HuH-7.5 (cell line): ENCODE data around the gene GRAP2.
"Not testable (repeated sequence)": the region's sequence is repeated elsewhere in the genome, so short reads cannot be mapped to it uniquely, and the experiment has no call there.

ENCODE experiments used
- DNase-seq: peaks from one replicate; pipeline ENCODE4 v3.0.0; 2011; ENCODE audit warnings: low spot score

The GRAP2 gene

DNA sequence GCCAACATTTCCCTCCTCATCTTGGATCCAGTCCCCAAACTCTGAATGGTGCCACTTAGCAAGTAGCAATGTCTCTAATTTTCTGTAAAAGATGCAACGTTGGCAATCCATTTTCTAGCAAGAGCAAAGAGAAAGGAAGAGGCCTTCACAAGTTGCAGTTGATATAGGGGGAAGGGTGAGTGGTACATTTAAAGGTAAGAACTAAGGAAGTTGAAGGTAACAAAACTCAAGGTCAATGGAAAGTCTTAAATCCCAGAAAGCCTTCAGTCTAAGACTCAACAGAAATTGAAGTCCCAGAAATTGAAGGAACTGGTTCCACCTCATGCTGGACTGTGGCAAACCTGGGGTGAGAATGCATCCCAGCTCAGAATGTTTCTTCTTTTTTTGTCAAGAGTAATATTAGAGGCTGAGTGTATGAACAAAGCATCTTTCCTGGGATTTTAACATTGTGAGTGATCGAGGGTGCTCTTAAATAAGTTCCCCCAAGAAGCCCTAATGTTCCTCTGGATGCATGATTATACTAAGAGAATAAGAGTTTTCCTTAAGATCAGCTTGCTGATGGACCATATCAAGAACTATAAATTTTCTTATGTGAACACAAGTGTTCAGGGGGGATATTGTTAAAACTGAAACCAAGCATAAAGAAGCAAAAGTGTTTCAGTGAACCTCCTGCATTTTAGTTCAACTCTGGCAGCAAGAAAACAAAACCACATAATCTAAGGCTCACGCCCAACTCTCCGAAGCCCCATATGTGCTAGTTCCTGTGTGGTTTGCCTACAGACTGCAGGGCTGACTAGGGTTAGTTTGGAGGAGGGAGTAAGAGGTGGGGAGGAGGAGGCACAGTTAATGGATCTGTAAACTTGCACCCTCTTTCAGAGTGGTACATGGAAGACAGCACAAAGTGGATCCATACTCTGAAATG, at the start of gene GRAP2:
GRAP2 (plus strand) TSS at position 779 of the 922 bp plus-strand sequence. CDS start 46,023 bp downstream, outside the sequence.
- no peak for DNase-seq

DNA sequence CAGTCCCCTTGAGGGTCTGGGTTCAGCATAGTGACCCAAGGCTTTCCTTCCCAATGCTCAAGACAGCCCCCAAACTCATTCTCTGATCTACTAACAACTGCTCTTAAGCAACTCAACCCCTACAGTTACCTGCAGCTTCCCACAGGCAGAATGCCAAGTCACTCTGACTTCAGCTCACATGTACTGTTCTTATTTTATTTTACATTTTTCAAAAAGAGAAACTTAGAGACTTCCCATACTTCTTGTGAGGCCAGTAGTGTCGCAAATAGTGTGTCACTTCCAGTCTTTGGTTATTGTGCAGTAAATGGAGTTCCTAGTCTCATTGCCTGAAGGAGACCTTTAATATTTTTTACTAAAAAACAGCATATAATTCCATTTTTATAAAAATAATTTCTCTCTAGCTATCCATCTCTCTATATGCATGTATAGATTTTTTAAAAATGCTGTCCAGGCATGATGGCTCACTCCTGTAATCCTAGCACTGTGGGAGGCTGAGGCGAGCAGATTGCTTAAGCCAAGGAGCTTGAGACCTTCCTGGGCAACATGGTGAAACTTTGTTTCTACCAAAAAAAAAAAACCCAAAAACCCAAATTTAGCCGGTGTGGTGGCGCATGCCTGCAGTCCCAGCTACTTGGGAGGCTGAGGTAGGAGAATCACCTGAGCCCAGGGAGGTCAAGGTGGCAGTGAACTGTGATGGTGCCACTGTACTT, 49.1 kb upstream of the GRAP2 start:
- no peak for DNase-seq

DNA sequence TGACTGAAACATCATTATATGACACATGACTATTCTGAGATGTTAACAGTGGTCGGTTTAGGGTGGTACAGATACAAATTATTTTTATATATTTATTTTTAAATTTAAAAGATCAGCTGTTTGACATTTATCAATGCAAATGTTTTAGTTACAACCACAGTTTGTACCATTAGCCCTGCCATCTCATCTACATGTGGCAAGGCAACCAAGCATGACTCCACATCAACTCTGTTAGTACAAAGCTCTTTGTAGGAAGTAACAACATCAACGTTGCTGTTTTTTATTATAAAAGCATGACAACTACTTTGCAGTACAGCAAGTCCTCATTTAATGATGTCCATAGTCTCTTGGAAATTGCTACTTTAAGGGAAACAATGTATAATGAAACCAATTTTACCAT, 48.1 kb upstream of the GRAP2 start:
- DNase-seq, result no peak

DNA sequence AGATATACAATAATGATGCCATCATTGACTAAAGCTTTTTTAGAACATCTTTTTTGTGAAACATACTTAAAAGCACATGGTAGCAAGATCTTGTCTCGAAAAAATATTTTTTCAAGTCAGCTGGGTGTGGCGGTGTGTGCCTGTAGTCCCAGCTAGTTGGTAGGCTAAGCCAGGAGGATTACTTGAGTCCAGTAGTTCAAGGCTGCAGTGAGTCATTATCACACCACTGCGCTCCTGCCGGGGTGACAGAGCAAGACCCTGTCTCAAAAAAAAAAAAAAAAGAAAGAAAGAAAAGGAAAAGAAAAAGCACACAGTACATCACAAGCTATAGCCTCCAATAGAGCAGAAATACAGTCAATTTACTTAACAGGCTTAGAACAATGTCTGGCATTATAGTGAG, 44.3 kb upstream of the GRAP2 start:
- no peak for DNase-seq

DNA sequence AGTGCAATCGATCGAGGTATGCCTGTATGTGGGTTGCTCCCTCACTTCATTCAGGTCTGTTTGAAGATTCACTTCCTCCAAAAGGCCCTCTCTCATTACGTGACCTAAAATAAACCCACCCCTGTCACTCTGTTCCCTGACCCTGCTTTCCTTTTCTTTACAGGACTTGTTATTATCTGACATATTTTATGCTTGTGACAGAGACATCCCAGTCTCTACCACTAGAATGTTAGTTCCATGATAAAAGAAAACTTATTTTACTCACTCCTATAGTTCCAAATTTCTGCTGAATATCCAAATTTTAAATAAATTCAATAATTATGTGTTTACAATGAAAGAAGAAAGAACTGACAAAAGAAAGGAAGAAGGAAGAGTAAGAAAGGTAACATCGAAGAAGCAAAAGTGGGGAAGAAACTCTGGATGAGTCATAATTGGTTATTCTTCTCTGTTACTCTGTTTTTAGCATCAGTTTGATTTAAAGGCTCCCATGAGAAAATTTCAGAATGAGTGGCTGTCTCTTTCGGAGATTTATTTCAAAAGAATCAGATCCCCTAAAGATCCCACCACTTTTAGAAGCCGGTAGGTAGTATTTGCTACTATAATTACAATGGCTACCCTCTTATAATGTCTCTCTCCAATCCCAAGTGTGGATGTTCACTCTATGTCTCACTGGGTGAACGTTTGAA, 40.8 kb upstream of the GRAP2 start:
- no peak for DNase-seq

DNA sequence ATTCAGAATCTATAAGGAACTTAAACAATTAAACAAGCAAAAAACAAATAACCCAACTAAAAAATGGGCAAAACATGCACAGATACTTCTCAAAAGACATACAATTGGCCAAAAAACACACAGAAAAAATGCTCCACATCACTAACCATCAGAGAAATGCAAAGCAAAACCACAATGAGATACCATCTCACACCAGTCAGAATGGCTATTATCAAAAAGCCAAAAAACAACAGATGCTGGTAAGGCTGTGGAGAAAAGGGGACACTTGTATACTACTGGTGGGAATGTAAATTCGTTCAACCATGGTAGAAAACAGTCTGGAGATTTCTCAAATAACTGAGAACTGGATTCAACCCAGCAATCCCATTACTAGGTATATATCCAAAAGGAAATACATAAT, 32.1 kb upstream of the GRAP2 start:
- no peak for DNase-seq

DNA sequence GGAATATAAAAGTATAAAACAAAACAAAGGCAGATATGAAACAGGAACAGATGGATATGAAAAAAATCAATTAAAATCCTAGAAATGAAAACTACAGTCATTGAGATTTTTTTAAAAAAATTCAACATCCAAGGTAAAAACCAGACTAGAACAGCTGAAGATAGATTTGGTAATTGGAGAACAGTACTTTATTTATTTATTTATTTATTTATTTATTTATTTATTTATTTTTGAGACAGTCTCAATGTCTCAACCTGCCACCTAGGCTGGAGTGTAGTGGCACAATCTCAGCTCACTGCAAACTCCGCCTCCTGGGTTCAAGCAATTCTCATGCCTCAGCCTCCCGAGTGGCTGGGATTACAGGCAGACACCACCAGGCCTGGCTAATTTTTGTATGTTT, 31.1 kb upstream of the GRAP2 start:
- DNase-seq, result not testable (repeated sequence)

DNA sequence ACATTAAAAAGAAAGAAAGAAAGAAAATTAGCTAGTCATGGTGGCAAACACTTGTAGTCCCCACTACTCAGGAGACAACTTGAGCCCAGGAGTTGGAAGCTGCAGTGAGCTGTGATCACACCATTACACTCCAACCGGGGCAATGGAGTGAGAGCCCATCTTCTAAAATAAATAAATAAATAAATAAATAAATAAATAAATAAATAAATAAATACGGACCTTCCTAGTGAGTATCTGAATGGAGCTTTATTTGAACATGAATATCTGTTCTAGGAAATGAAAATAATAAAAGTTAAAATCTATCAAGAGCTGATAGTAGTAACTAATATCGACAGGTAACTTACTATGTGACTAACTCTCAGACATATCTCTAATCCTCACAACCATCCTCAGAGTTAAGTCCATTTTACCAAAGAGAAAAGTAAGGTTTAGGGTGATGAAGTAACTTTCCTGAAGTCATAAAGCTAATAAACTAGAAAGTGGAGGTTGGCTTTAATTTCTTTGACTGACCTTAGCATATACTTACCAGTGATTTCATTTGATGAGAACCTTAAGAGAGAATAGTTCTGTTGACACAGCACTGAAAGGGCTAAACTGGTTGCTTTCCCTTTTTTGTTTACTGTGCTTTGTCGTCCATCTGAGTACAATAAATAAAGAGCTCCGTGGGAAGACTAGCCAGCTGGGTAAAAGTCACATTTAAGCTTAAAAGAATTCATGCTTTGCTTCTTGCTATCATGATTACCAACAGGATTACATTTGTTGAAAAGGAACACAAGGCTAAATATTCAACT, 29.7 kb upstream of the GRAP2 start:
- DNase-seq, result no peak

DNA sequence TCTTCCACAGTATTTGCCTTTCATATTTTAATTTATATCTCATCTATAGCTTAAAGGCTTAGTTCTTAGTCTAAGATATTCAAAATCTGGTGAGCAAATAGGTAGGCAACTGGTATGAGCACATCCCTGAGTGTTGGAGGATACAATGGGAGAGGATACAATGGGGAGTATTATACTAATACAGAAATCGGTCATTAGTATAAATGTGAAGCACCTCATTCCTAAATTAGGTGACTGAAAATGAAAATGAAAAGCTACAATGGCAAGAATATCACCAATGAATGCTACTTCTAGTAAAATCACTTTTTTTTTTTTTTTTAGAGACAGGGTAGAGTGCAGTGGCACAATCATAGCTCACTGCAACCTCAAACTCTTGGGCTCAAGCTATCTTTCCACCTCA, 28.3 kb upstream of the GRAP2 start:
- no peak for DNase-seq

DNA sequence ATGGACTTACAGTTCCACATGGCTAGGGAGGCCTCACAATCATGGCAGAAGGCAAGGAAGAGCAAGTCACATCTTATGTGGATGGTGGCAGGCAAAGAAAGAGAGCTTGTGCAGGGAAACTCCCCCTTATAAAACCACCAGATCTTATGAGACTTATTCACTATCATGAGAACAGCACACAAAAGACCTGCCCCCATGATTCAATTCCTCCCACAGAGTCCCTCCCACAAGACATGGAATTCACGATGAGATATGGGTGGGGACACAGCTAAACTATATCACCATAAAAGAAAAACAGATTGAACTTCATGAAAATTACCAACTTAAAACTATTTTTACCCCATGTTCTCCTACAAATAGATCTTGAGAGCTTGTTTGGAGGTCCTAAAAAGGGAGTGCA, 26.9 kb upstream of the GRAP2 start:
- DNase-seq, result no peak

DNA sequence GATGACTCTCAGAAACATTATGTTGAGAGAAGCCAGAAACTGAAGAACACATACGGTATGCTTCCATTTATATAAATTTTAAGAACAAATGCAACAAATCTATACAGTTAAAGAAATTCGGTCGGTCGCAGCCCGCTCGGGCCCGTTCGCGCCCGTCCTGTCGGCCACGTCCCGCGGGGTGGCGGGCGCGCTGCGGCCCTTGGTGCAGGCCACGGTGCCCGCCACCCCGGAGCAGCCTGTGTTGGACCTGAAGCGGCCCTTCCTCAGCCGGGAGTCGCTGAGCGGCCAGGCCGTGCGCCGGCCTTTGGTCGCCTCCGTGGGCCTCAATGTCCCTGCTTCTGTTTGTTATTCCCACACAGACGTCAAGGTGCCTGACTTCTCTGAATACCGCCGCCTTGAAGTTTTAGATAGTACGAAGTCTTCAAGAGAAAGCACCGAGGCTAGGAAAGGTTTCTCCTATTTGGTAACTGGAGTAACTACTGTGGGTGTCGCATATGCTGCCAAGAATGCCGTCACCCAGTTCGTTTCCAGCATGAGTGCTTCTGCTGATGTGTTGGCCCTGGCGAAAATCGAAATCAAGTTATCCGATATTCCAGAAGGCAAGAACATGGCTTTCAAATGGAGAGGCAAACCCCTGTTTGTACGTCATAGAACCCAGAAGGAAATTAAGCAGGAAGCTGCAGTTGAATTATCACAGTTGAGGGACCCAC, 25.6 kb upstream of the GRAP2 start:
- DNase-seq, result not testable (repeated sequence)

DNA sequence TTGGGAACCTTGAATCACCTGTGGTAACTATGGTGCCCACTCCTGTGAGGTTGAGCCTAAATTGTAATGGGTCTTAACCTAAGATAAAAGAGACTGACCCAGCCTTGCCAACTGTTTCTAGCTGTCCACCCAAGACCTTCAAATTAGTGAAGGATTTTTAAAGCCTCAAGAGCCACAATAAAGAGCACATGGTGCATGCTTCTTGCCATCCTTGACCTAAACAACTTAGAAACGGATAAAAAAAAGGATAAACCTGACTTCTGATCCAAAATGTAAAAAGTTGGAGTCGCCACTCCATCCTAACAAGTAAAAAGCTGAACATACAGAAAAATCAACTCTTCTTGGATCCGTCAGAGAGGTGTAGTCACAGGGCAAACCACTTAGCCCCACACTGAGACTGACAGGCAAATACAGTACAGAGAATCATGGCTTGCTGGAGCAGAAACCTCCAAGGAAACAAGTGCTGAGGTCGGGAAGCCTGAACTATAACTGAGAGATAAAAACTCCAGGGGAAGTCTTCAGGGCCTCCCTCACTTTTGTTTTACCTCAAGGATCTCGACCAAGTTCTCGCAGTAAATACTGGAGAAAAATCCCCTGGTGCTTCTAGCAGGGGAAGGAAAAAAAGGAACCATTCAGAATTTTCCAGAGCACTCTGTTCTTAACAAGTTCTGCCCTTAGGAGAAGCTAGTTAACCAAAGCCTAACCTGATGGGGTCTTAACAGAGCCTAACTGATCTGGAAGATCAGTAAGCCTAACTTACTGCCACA, 23.6 kb upstream of the GRAP2 start:
- no peak for DNase-seq

DNA sequence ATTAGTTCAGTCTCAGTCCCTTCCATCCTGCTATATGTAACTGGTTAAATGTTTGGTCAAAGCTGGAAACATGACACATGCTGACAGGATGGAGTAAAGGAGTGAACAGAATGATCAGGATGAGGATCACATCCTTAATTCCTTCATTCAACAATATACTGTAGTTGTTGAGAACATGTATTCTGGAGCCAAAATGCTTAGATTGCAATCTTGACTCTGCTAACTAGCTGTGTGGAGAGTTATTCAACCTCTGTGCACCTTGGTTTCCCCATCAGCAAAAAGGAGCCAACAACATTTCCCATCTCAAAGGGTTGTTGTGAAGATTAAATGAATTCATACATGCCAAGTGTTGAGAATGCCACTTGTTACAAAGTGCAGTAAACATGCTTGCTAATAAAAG, 20.2 kb upstream of the GRAP2 start:
- no peak for DNase-seq

DNA sequence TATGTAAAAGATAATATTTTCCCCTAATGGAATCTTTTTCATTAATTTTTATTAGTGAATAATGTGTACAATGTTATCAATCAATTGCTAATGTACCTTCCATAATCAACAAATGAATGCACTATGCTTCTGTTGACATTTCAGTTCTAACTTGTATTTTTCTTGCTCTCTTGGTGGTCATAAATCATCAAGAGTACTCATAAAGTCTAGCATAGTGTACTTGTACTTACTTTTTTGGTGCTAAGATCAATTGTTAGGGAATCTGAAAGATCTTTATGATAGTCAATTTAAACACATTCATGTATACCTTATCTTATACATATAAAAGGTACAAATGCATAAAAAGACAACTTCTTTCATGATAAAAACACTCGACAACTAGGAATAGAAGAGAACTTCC, 17.8 kb upstream of the GRAP2 start:
- DNase-seq, result no peak

DNA sequence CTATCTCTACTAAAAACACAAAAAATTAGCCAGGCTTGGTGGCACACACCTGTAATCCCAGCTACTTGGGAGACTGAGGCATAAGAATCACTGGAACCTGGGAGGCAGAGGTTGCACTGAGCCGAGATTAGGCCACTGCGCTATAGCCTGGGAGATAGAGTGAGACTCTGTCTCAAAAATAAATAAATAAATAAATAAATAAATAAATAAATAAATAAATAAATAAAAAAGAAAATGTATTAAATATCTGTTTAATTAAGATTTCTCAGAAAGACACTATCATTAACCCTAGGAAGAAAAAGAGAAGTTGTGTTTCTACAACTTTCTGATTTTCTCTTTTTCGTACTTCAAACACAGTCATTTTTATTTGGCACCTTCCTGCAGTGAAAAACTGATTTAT, 11.0 kb upstream of the GRAP2 start:
- not testable (repeated sequence) for DNase-seq

DNA sequence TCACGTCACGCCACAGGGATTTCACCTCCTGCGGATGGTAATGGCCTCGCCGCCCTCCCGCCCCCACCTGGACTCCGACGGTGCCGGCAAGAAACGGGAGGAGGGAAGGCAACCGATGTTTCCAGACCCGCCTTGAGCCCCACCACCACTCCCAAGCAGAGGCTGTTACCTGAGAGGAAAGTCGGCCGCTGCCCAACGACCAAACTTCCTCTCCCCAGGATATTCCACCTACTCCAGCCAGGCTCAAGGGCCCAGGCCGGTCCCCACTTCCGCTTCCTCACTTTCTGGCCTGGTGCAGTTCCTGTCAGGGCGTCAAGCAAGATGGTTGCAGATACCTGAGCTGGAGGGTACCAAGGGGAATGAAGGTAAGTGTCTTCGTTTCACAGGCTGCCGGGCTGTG, 7.4 kb upstream of the GRAP2 start, which contains the start of gene ENTHD1:
ENTHD1 (minus strand) TSS at position 235 of the 400 bp plus-strand sequence. CDS start 6,012 bp downstream, outside the sequence.
- DNase-seq, result no peak

DNA sequence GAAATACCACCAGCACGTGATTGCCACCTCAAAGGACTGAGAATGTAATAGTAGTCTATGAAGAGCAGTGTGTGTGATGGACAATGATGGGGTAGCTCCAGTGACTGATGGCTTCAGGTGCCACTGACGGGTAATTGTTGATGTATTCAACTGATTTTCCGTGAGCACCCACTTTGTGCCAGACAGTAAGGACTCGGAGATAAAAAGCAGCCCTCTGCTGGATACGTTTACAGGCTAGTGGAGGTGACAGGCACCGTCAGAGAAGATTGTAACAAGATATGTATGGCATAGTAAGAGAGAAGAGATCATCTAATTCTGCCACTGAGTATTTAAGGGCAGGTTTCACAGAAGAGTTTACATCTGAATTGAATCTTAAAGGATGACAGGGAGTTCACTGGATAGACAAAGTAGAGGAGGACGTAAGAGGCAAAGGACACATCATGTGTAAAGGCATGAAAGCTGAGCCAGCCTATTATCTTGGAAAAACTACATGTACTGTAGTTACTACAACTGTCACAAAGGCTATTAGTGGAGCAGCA, 6.3 kb upstream of the GRAP2 start:
- no peak for DNase-seq

DNA sequence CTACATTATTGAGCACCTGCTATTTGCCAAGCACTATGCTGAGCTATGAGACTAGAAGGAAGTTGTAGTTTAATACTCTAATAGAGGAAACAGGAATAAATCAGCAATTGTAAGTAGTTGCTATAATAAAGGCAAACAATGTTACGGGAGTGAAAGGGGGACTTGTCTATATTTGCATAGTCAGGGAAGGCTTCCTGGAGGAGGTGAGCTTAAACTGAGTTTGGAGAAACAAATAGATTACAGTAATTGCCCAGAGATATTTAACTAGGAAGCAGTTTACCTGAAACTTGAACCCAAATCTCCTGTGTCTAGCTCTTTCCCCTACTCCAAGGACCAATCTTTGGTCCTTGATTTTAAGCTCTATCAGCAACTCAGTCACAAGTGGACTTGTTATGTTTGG, 5.2 kb upstream of the GRAP2 start:
- no peak for DNase-seq

DNA sequence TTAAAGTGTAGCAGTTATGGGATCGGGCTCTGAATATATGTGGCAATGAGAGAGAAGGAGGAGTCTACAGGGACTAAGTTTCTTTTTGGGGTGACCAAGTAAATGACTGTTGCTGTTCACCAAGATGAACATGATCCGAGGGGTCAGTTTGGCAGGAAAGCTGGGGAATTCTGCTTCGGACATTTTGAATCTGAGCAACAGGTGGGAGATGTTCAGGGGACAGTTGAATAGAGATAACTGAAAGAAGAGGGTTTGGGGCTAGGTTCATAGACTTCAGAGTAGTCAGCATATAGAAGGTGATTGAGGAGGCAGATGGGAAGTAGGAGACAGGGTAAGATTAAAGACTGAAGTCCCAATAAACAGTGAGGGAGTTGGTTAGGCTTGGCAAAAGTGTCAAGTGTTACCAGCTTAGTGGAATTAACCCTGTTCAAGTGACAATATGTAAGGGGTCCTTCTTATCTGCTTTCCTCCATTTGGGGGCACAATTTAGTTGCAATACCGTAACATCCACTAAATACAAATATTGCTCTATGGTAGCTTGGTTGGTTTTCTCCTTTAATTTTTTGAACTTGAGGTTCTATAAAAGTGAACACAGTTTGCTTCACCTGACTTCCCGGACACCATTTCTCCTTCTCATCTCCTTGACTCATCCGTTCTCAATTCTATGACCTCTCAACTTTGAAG, 4.4 kb upstream of the GRAP2 start:
- DNase-seq, result no peak

DNA sequence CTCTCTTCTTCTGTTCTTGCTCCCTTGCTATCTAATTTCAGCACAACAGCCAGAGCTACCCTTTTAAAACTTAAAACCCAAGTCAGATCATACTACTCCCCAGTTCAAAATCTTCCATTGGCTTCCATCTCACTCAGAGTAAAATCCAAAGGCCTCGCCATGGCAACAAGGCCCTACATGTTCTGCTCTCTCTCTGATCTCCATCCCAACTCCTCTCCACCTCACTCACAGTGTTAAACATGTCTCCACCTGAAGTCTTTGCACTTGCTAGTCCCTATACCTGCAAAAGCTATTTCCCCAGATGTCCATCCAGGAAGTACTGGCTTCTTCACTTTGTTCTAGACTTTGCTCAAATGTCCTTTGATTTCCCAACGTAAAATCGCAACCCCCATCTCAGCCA, 3.0 kb upstream of the GRAP2 start:
- DNase-seq, result no peak
